Measurements from ENCODE around the gene NCL. TPM values are rescaled to one million over a fixed set of nuclear protein-coding genes. Genes with fewer than 3 reads are reported as not detected.

NCL gene
- total and polyA plus RNA-seq, 2 donors from 2014 or later = 191 to 382 TPM

GRCh38 chr2:231480781-231481180 is 16.5 kb upstream of the NCL start:
- no peak for TF ChIP-seq CTCF (IDR thresholded peaks at IDR 0.05; ENCODE audit: borderline replicate concordance, extremely low read depth, insufficient read depth)
- H3K4me3 ChIP-seq (ENCODE audit: low read length in 3 of 3) = no peak overlapping the region
- no peaks in the 10 kb centered on the region for H3K9me3 ChIP-seq (ENCODE audit: control insufficient read depth in 2 of 3, insufficient read depth in 1 of 3, low read length in 3 of 3)
- no peak overlapping the region for H3K9ac ChIP-seq (ENCODE audit: low read length in 3 of 3)
- no peak for FAIRE-seq
- no peaks in the 10 kb centered on the region for H3K27me3 ChIP-seq (ENCODE audit: control insufficient read depth, insufficient read depth, low read length)
- no peaks in the 10 kb centered on the region for H3K36me3 ChIP-seq (ENCODE audit: control insufficient read depth in 2 of 3, insufficient read depth in 3 of 3, low read length in 3 of 3)
- intact Hi-C loops (cut with DNase I) = loop anchor here (10.0 kb wide), 1 partner anchor 74 kb away; no protein-coding TSS in a partner anchor
- no peaks in the 10 kb centered on the region for H3K4me1 ChIP-seq (ENCODE audit: control insufficient read depth in 2 of 3, insufficient read depth in 2 of 3, low read depth in 1 of 3, low read length in 3 of 3)
- H3K27ac ChIP-seq (ENCODE audit: low read depth in 2 of 2, low read length in 2 of 2) = no peak overlapping the region
- no peak for DNase-seq

GRCh38 chr2:231479455-231479854 is 15.2 kb upstream of the NCL start:
- H3K4me1 ChIP-seq (ENCODE audit: control insufficient read depth in 2 of 3, insufficient read depth in 2 of 3, low read depth in 1 of 3, low read length in 3 of 3) = no peaks in the 10 kb centered on the region
- FAIRE-seq (no peak), DNase-seq (no peak)
- no peaks in the 10 kb centered on the region for H3K27me3 ChIP-seq (ENCODE audit: control insufficient read depth, insufficient read depth, low read length)
- H3K27ac ChIP-seq (ENCODE audit: low read depth in 2 of 2, low read length in 2 of 2) = no peak overlapping the region
- no peaks in the 10 kb centered on the region for H3K36me3 ChIP-seq (ENCODE audit: control insufficient read depth in 2 of 3, insufficient read depth in 3 of 3, low read length in 3 of 3)
- intact Hi-C loops (cut with DNase I) = no loop called here
- no peak for TF ChIP-seq CTCF (IDR thresholded peaks at IDR 0.05; ENCODE audit: borderline replicate concordance, extremely low read depth, insufficient read depth)
- no peaks in the 10 kb centered on the region for H3K9me3 ChIP-seq (ENCODE audit: control insufficient read depth in 2 of 3, insufficient read depth in 1 of 3, low read length in 3 of 3)
- H3K9ac ChIP-seq (ENCODE audit: low read length in 3 of 3) = no peak overlapping the region
- no peak overlapping the region for H3K4me3 ChIP-seq (ENCODE audit: low read length in 3 of 3)

- Histone ChIP-seq H3K9ac (ENCODE audit: low read length in 3 of 3) (no peak overlapping the region), H3K27ac (ENCODE audit: low read depth in 2 of 2, low read length in 2 of 2) (no peak overlapping the region), H3K9me3 (ENCODE audit: control insufficient read depth in 2 of 3, insufficient read depth in 1 of 3, low read length in 3 of 3) (no peaks in the 10 kb centered on the region), H3K27me3 (ENCODE audit: control insufficient read depth, insufficient read depth, low read length) (no peaks in the 10 kb centered on the region), H3K4me3 (ENCODE audit: low read length in 3 of 3) (no peak overlapping the region), H3K4me1 (ENCODE audit: control insufficient read depth in 2 of 3, insufficient read depth in 2 of 3, low read depth in 1 of 3, low read length in 3 of 3) (no peaks in the 10 kb centered on the region), H3K36me3 (ENCODE audit: control insufficient read depth in 2 of 3, insufficient read depth in 3 of 3, low read length in 3 of 3) (no peaks in the 10 kb centered on the region)
- no peak for TF ChIP-seq CTCF (IDR thresholded peaks at IDR 0.05; ENCODE audit: borderline replicate concordance, extremely low read depth, insufficient read depth)
- FAIRE-seq = no peak
- intact Hi-C loops (cut with DNase I) = no loop called here
- no peak for DNase-seq
Observed at GRCh38 chr2:231476920-231477319, 12.6 kb upstream of the NCL start.

- Histone ChIP-seq H3K4me3 (ENCODE audit: low read length in 3 of 3) (no peak overlapping the region), H3K27ac (ENCODE audit: low read depth in 2 of 2, low read length in 2 of 2) (no peak overlapping the region), H3K27me3 (ENCODE audit: control insufficient read depth, insufficient read depth, low read length) (no peaks in the 10 kb centered on the region), H3K4me1 (ENCODE audit: control insufficient read depth in 2 of 3, insufficient read depth in 2 of 3, low read depth in 1 of 3, low read length in 3 of 3) (no peaks in the 10 kb centered on the region), H3K9me3 (ENCODE audit: control insufficient read depth in 2 of 3, insufficient read depth in 1 of 3, low read length in 3 of 3) (no peaks in the 10 kb centered on the region), H3K9ac (ENCODE audit: low read length in 3 of 3) (no peak overlapping the region), H3K36me3 (ENCODE audit: control insufficient read depth in 2 of 3, insufficient read depth in 3 of 3, low read length in 3 of 3) (no peaks in the 10 kb centered on the region)
- DNase-seq (no peak), FAIRE-seq (no peak)
- intact Hi-C loops (cut with DNase I) = no loop called here
- no peak for TF ChIP-seq CTCF (IDR thresholded peaks at IDR 0.05; ENCODE audit: borderline replicate concordance, extremely low read depth, insufficient read depth)
Observed at GRCh38 chr2:231475965-231476364, 11.7 kb upstream of the NCL start.
